ENCODE data around the gene HNRNPA2B1. TPM values are rescaled to one million over a fixed set of nuclear protein-coding genes. Genes with fewer than 3 reads are reported as not detected.

The HNRNPA2B1 gene
- 167 and 170 TPM in 2 replicates for total RNA-seq (2014; rRNA removed; shearing (Covaris generic); ENCODE audit: low replicate concordance)

GRCh38 chr7:26200444-26201246 is at the start of gene HNRNPA2B1:
Gene HNRNPA2B1, minus strand, starts transcription at chr7:26200746. Its CDS starts 169 bp downstream, at chr7:26200577.
- peak; percentile 99 for DNase-seq (ENCODE audit: low read depth)
- in situ Hi-C loops (cut with HindIII; ENCODE audit: low pct_unique_long_range_greater_than_20kb, low sequenced_read_pairs): no loop called here

- in situ Hi-C loops (cut with HindIII; ENCODE audit: low pct_unique_long_range_greater_than_20kb, low sequenced_read_pairs): no loop called here
- no peak for DNase-seq (ENCODE audit: low read depth)
Observed at GRCh38 chr7:26250239-26250638, 49.7 kb upstream of the HNRNPA2B1 start.

- no peak for DNase-seq (ENCODE audit: low read depth)
- in situ Hi-C loops (cut with HindIII; ENCODE audit: low pct_unique_long_range_greater_than_20kb, low sequenced_read_pairs): no loop called here
Observed at GRCh38 chr7:26245150-26245549, 44.6 kb upstream of the HNRNPA2B1 start.

GRCh38 chr7:26238032-26238431 is 37.5 kb upstream of the HNRNPA2B1 start:
- in situ Hi-C loops (cut with HindIII; ENCODE audit: low pct_unique_long_range_greater_than_20kb, low sequenced_read_pairs): no loop called here
- DNase-seq (ENCODE audit: low read depth): no peak

- in situ Hi-C loops (cut with HindIII; ENCODE audit: low pct_unique_long_range_greater_than_20kb, low sequenced_read_pairs): no loop called here
- no peak for DNase-seq (ENCODE audit: low read depth)
Observed at GRCh38 chr7:26237035-26237807, 36.7 kb upstream of the HNRNPA2B1 start.

GRCh38 chr7:26233902-26234511 is 33.5 kb upstream of the HNRNPA2B1 start:
- in situ Hi-C loops (cut with HindIII; ENCODE audit: low pct_unique_long_range_greater_than_20kb, low sequenced_read_pairs): no loop called here
- DNase-seq (ENCODE audit: low read depth): no peak

- in situ Hi-C loops (cut with HindIII; ENCODE audit: low pct_unique_long_range_greater_than_20kb, low sequenced_read_pairs): no loop called here
- DNase-seq (ENCODE audit: low read depth): no peak
Observed at GRCh38 chr7:26227987-26228386, 27.4 kb upstream of the HNRNPA2B1 start.

GRCh38 chr7:26224359-26224758 is 23.8 kb upstream of the HNRNPA2B1 start:
- in situ Hi-C loops (cut with HindIII; ENCODE audit: low pct_unique_long_range_greater_than_20kb, low sequenced_read_pairs): no loop called here
- no peak for DNase-seq (ENCODE audit: low read depth)

- no peak for DNase-seq (ENCODE audit: low read depth)
- in situ Hi-C loops (cut with HindIII; ENCODE audit: low pct_unique_long_range_greater_than_20kb, low sequenced_read_pairs): no loop called here
Observed at GRCh38 chr7:26216049-26216448, 15.5 kb upstream of the HNRNPA2B1 start.

GRCh38 chr7:26213807-26214515 is 13.4 kb upstream of the HNRNPA2B1 start:
- in situ Hi-C loops (cut with HindIII; ENCODE audit: low pct_unique_long_range_greater_than_20kb, low sequenced_read_pairs): no loop called here
- no peak for DNase-seq (ENCODE audit: low read depth)

- no peak for DNase-seq (ENCODE audit: low read depth)
- in situ Hi-C loops (cut with HindIII; ENCODE audit: low pct_unique_long_range_greater_than_20kb, low sequenced_read_pairs): no loop called here
Observed at GRCh38 chr7:26212921-26213718, 12.6 kb upstream of the HNRNPA2B1 start.

- in situ Hi-C loops (cut with HindIII; ENCODE audit: low pct_unique_long_range_greater_than_20kb, low sequenced_read_pairs): no loop called here
- no peak for DNase-seq (ENCODE audit: low read depth)
Observed at GRCh38 chr7:26208040-26208439, 7.5 kb upstream of the HNRNPA2B1 start.

GRCh38 chr7:26203016-26203415 is 2.5 kb upstream of the HNRNPA2B1 start:
- in situ Hi-C loops (cut with HindIII; ENCODE audit: low pct_unique_long_range_greater_than_20kb, low sequenced_read_pairs): no loop called here

GRCh38 chr7:26202019-26202990 is 1.8 kb upstream of the HNRNPA2B1 start:
- peak; percentile 37 for DNase-seq (ENCODE audit: low read depth)
- in situ Hi-C loops (cut with HindIII; ENCODE audit: low pct_unique_long_range_greater_than_20kb, low sequenced_read_pairs): no loop called here

More at GRCh38 chr7:26203016-26203415, 2.5 kb upstream of the HNRNPA2B1 start:
- no peak for DNase-seq (ENCODE audit: low read depth)

GRCh38 chr7:26201247-26202018 is 887 bp upstream of the HNRNPA2B1 start, which contains the start of gene CBX3:
Gene CBX3, plus strand, starts transcription at chr7:26201745. Its CDS starts 1,254 bp downstream, at chr7:26202999.
- in situ Hi-C loops (cut with HindIII; ENCODE audit: low pct_unique_long_range_greater_than_20kb, low sequenced_read_pairs): no loop called here
- DNase-seq (ENCODE audit: low read depth): peak; percentile 96

GRCh38 chr7:26200038-26200443 is 505 bp downstream of the HNRNPA2B1 start:
- peak; percentile 77 for DNase-seq (ENCODE audit: low read depth)
- in situ Hi-C loops (cut with HindIII; ENCODE audit: low pct_unique_long_range_greater_than_20kb, low sequenced_read_pairs): no loop called here

All from Caki2 (cell line).